Ovary (tissue), 1 donor: Measurements from ENCODE around the gene KRTAP10-10.

ENCODE experiments used
- EP300 ChIP-seq: sonication (generic); formaldehyde crosslinking; IDR thresholded peaks from one replicate; pipeline ENCODE4 v1.6.1; 2017; ENCODE audit warnings: antibody characterized with exemption
- POLR2A ChIP-seq: fragments of 450-650 bp; IDR thresholded peaks from one replicate; pipeline ENCODE4 v1.6.1; 2017; ENCODE audit warnings: antibody characterized with exemption, mild to moderate bottlenecking, moderate library complexity

DNA sequence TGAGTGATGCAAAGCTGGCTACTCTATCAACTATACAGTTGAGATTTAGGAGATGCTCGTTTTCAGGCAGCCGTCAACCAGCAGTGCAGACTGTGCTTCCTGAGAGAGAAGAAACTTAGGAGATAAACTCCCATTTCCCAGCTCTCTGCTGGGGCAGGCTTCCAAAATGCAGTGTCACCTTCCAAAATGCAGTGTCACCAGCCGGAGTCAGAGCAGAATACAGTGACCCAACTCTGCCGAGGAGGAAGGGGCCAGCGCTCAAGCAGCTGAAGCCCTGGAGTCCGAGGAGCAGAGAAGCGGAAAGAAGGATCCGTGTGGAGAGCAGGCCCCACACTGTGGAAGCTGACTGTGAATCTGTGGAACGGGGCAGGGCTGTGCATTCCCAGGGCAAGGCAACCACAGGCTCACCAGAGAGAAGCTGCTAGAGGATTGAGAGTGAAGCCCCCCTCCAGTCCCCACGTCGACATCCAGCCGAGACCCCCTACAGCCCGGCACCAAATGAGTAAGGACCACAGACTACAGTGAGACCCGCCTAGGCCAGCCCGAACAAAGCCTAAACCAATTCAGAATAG, 45.5 kb downstream of the KRTAP10-10 start:
- no peak for TF ChIP-seq POLR2A
- no peak for TF ChIP-seq EP300
